HG03558 (cell line): ENCODE measurements around the gene MYH11.
"Not testable (repeated sequence)": the region's sequence is repeated elsewhere in the genome, so short reads cannot be mapped to it uniquely, and the experiment has no call there.

Experiments
- ATAC-seq: cut with Tn5 transposase; IDR thresholded peaks from one replicate; pipeline ENCODE4 v1.9.1; 2021; ENCODE audit warnings: moderate number of reproducible peaks; ENCODE audit not compliant: unreplicated experiment; ENCODE audit errors: extremely low read depth

The MYH11 gene

GRCh38 chr16:15816228-15816627 is 40.6 kb downstream of the MYH11 start:
- no peak for ATAC-seq

GRCh38 chr16:15812401-15812750 is 44.5 kb downstream of the MYH11 start:
- not testable (repeated sequence) for ATAC-seq

GRCh38 chr16:15811481-15812400 is 45.1 kb downstream of the MYH11 start:
- no peak for ATAC-seq

- no peak for ATAC-seq
These were observed 45.9 kb downstream of the MYH11 start for GRCh38 chr16:15810949-15811348.

GRCh38 chr16:15810411-15810810 is 46.4 kb downstream of the MYH11 start:
- ATAC-seq: no peak

- not testable (repeated sequence) for ATAC-seq
These were observed 47.5 kb downstream of the MYH11 start for GRCh38 chr16:15809297-15809696.

GRCh38 chr16:15808071-15808470 is 48.8 kb downstream of the MYH11 start:
- no peak for ATAC-seq

- no peak for ATAC-seq
These were observed 49.2 kb downstream of the MYH11 start for GRCh38 chr16:15807603-15808009.

- ATAC-seq: no peak
These were observed 53.2 kb downstream of the MYH11 start for GRCh38 chr16:15803618-15804017.

- ATAC-seq: no peak
These were observed 56.9 kb downstream of the MYH11 start for GRCh38 chr16:15799851-15800495.

- no peak for ATAC-seq
These were observed 58.2 kb downstream of the MYH11 start for GRCh38 chr16:15798671-15799070.

GRCh38 chr16:15796885-15797284 is 59.9 kb downstream of the MYH11 start:
- ATAC-seq: no peak

GRCh38 chr16:15795615-15796014 is 61.2 kb downstream of the MYH11 start:
- ATAC-seq: no peak

- ATAC-seq: no peak
These were observed 64.3 kb downstream of the MYH11 start for GRCh38 chr16:15792563-15792971.

- no peak for ATAC-seq
These were observed 66.4 kb downstream of the MYH11 start for GRCh38 chr16:15790458-15790857.

- not testable (repeated sequence) for ATAC-seq
These were observed 67.0 kb downstream of the MYH11 start for GRCh38 chr16:15789816-15790215.

GRCh38 chr16:15788846-15789239 is 68.0 kb downstream of the MYH11 start:
- ATAC-seq: no peak

GRCh38 chr16:15786501-15786900 is 70.3 kb downstream of the MYH11 start:
- ATAC-seq: no peak

- no peak for ATAC-seq
These were observed 71.3 kb downstream of the MYH11 start for GRCh38 chr16:15785386-15786059.

GRCh38 chr16:15783985-15784384 is 72.8 kb downstream of the MYH11 start:
- no peak for ATAC-seq
